ENCODE results near the gene ATP2A1.
"Not testable (repeated sequence)": the region's sequence is repeated elsewhere in the genome, so short reads cannot be mapped to it uniquely, and the experiment has no call there.

The ATP2A1 gene

DNA sequence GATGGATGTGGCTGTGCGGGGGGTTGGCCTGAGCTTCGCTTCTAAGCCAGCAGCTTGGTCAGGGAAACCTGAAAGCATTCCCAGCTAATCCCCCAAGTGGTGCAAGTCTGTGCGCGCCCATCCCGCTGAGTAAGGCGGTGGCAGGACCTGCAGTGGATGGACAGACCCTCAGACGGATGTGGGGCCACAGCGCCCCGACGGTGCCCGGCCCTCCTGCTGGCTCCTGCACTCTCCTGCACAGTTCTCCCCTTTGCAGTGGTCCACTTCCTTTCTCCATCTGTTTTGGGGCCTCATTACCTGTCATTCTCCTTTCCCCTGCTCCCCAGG lies 2.3 kb downstream of the ATP2A1 start:
- Histone ChIP-seq H4K5ac (ENCODE audit: low read length) (no peak overlapping the region), H3K56ac (ENCODE audit: low read length) (peak overlapping the region; percentile 73), H3K4me2 (ENCODE audit: low read length) (peak overlapping the region; percentile 58), H3K4ac (ENCODE audit: low read depth, low read length) (no peak overlapping the region), H3K9ac (ENCODE audit: low read length) (peak overlapping the region; percentile 70), H4K8ac (ENCODE audit: low read depth, low read length) (no peak overlapping the region), H3K4me1 (ENCODE audit: control insufficient read depth, low read depth, low read length) (no peaks in the 10 kb centered on the region), H3K27ac (ENCODE audit: low read depth, low read length) (no peak overlapping the region), H3K27me3 (ENCODE audit: insufficient read depth, low read length, poor library complexity) (no peaks in the 10 kb centered on the region), H3K4me3 (ENCODE audit: low read length) (no peak overlapping the region), H3K79me2 (ENCODE audit: control insufficient read depth, insufficient read depth, low read length) (no peaks in the 10 kb centered on the region), H3K18ac (ENCODE audit: low read length) (no peak overlapping the region), H3K36me3 (ENCODE audit: control insufficient read depth, insufficient read depth, low read length) (no peaks in the 10 kb centered on the region), H2BK15ac (replicated peaks; ENCODE audit: low read depth) (no peak overlapping the region), H2BK5ac (ENCODE audit: low read length) (no peak overlapping the region), H2BK120ac (ENCODE audit: low read depth, low read length) (no peak overlapping the region), H2AK5ac (ENCODE audit: low read length) (no peak overlapping the region), H3K79me1 (ENCODE audit: low read length) (no peaks in the 10 kb centered on the region), H3K23ac (ENCODE audit: low read length) (no peak overlapping the region)
- DNase-seq = no peak
- no CpG with 5 or more reads among the region's 11 CpGs for WGBS (ENCODE audit: extremely low coverage, insufficient coverage, low lambda C conversion rate)

DNA sequence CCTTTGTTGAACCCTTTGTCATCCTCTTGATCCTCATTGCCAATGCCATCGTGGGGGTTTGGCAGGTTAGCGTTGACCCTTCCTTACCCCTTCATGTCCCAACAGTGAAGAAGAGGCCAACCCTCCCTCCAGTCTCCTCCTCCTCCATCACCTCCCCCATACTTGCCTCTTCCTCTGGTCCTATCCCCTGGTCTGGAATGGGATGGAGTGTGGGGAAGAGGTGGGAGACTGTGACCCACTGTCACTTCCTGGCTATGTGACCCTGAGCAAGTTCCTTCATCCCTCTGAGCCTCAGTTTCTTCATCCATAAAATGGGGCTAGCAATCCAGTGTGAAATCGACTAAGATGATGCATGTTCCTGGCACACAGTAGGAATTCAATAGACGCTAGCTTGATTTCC lies 2.7 kb downstream of the ATP2A1 start:
- no peak overlapping the region for H3K23ac ChIP-seq (ENCODE audit: low read length)
- no peak overlapping the region for H4K5ac ChIP-seq (ENCODE audit: low read length)
- H3K4me2 ChIP-seq (ENCODE audit: low read length) = no peak overlapping the region
- peak overlapping the region; percentile 73 for H3K56ac ChIP-seq (ENCODE audit: low read length)
- no peaks in the 10 kb centered on the region for H3K79me1 ChIP-seq (ENCODE audit: low read length)
- H3K27ac ChIP-seq (ENCODE audit: low read depth, low read length) = no peak overlapping the region
- no peaks in the 10 kb centered on the region for H3K27me3 ChIP-seq (ENCODE audit: insufficient read depth, low read length, poor library complexity)
- WGBS (ENCODE audit: extremely low coverage, insufficient coverage, low lambda C conversion rate) = no CpG with 5 or more reads among the region's 4 CpGs
- no peak overlapping the region for H3K18ac ChIP-seq (ENCODE audit: low read length)
- H3K79me2 ChIP-seq (ENCODE audit: control insufficient read depth, insufficient read depth, low read length) = no peaks in the 10 kb centered on the region
- H3K4me3 ChIP-seq (ENCODE audit: low read length) = no peak overlapping the region
- H3K4me1 ChIP-seq (ENCODE audit: control insufficient read depth, low read depth, low read length) = no peaks in the 10 kb centered on the region
- H3K4ac ChIP-seq (ENCODE audit: low read depth, low read length) = no peak overlapping the region
- H2BK5ac ChIP-seq (ENCODE audit: low read length) = no peak overlapping the region
- no peak overlapping the region for H3K9ac ChIP-seq (ENCODE audit: low read length)
- H2BK15ac ChIP-seq (replicated peaks; ENCODE audit: low read depth) = no peak overlapping the region
- peak overlapping the region; percentile 65 for H2AK5ac ChIP-seq (ENCODE audit: low read length)
- H2BK120ac ChIP-seq (ENCODE audit: low read depth, low read length) = no peak overlapping the region
- H4K8ac ChIP-seq (ENCODE audit: low read depth, low read length) = no peak overlapping the region
- no peak for DNase-seq
- H3K36me3 ChIP-seq (ENCODE audit: control insufficient read depth, insufficient read depth, low read length) = no peaks in the 10 kb centered on the region

- not testable (repeated sequence) for H3K23ac ChIP-seq (ENCODE audit: low read length); H3K79me1 ChIP-seq (ENCODE audit: low read length); H3K36me3 ChIP-seq (ENCODE audit: control insufficient read depth, insufficient read depth, low read length); H3K9ac ChIP-seq (ENCODE audit: low read length); H2BK15ac ChIP-seq (replicated peaks; ENCODE audit: low read depth); H3K18ac ChIP-seq (ENCODE audit: low read length); H3K4me3 ChIP-seq (ENCODE audit: low read length); H3K56ac ChIP-seq (ENCODE audit: low read length); H3K79me2 ChIP-seq (ENCODE audit: control insufficient read depth, insufficient read depth, low read length); H2BK5ac ChIP-seq (ENCODE audit: low read length); H3K27me3 ChIP-seq (ENCODE audit: insufficient read depth, low read length, poor library complexity); H4K5ac ChIP-seq (ENCODE audit: low read length); H3K4me2 ChIP-seq (ENCODE audit: low read length); DNase-seq; H3K4me1 ChIP-seq (ENCODE audit: control insufficient read depth, low read depth, low read length); H3K4ac ChIP-seq (ENCODE audit: low read depth, low read length); H2BK120ac ChIP-seq (ENCODE audit: low read depth, low read length); H4K8ac ChIP-seq (ENCODE audit: low read depth, low read length); H3K27ac ChIP-seq (ENCODE audit: low read depth, low read length); H2AK5ac ChIP-seq (ENCODE audit: low read length)
- WGBS (ENCODE audit: extremely low coverage, insufficient coverage, low lambda C conversion rate) = no CpG with 5 or more reads among the region's 4 CpGs
Measured at GRCh38 chr16:28881565-28881964, 3.3 kb downstream of the ATP2A1 start.

- H3K79me2 ChIP-seq (ENCODE audit: control insufficient read depth, insufficient read depth, low read length) = no peaks in the 10 kb centered on the region
- H3K9ac ChIP-seq (ENCODE audit: low read length) = no peak overlapping the region
- H3K23ac ChIP-seq (ENCODE audit: low read length) = no peak overlapping the region
- WGBS (ENCODE audit: extremely low coverage, insufficient coverage, low lambda C conversion rate) = no CpG with 5 or more reads among the region's 24 CpGs
- no peak overlapping the region for H3K27ac ChIP-seq (ENCODE audit: low read depth, low read length)
- H4K8ac ChIP-seq (ENCODE audit: low read depth, low read length) = no peak overlapping the region
- no peak overlapping the region for H2BK5ac ChIP-seq (ENCODE audit: low read length)
- no peaks in the 10 kb centered on the region for H3K79me1 ChIP-seq (ENCODE audit: low read length)
- no peak overlapping the region for H2BK120ac ChIP-seq (ENCODE audit: low read depth, low read length)
- H3K4me3 ChIP-seq (ENCODE audit: low read length) = no peak overlapping the region
- no peak overlapping the region for H3K18ac ChIP-seq (ENCODE audit: low read length)
- H2BK15ac ChIP-seq (replicated peaks; ENCODE audit: low read depth) = no peak overlapping the region
- H4K5ac ChIP-seq (ENCODE audit: low read length) = no peak overlapping the region
- no peak overlapping the region for H3K4ac ChIP-seq (ENCODE audit: low read depth, low read length)
- no peak overlapping the region for H2AK5ac ChIP-seq (ENCODE audit: low read length)
- H3K36me3 ChIP-seq (ENCODE audit: control insufficient read depth, insufficient read depth, low read length) = no peaks in the 10 kb centered on the region
- no peak for DNase-seq
- no peaks in the 10 kb centered on the region for H3K4me1 ChIP-seq (ENCODE audit: control insufficient read depth, low read depth, low read length)
- H3K56ac ChIP-seq (ENCODE audit: low read length) = peak overlapping the region; percentile 15
- H3K27me3 ChIP-seq (ENCODE audit: insufficient read depth, low read length, poor library complexity) = no peaks in the 10 kb centered on the region
- H3K4me2 ChIP-seq (ENCODE audit: low read length) = no peak overlapping the region
Measured at GRCh38 chr16:28882551-28883160, 4.4 kb downstream of the ATP2A1 start.

- Histone ChIP-seq H3K79me1 (ENCODE audit: low read length) (no peaks in the 10 kb centered on the region), H3K4me3 (ENCODE audit: low read length) (no peak overlapping the region), H4K5ac (ENCODE audit: low read length) (no peak overlapping the region), H3K4ac (ENCODE audit: low read depth, low read length) (no peak overlapping the region), H3K27me3 (ENCODE audit: insufficient read depth, low read length, poor library complexity) (no peaks in the 10 kb centered on the region), H2BK120ac (ENCODE audit: low read depth, low read length) (no peak overlapping the region), H2AK5ac (ENCODE audit: low read length) (no peak overlapping the region), H4K8ac (ENCODE audit: low read depth, low read length) (no peak overlapping the region), H3K9ac (ENCODE audit: low read length) (no peak overlapping the region), H3K23ac (ENCODE audit: low read length) (no peak overlapping the region), H2BK15ac (replicated peaks; ENCODE audit: low read depth) (no peak overlapping the region), H3K18ac (ENCODE audit: low read length) (no peak overlapping the region), H3K4me2 (ENCODE audit: low read length) (no peak overlapping the region), H3K27ac (ENCODE audit: low read depth, low read length) (no peak overlapping the region), H3K56ac (ENCODE audit: low read length) (no peak overlapping the region), H3K36me3 (ENCODE audit: control insufficient read depth, insufficient read depth, low read length) (no peaks in the 10 kb centered on the region), H3K79me2 (ENCODE audit: control insufficient read depth, insufficient read depth, low read length) (no peaks in the 10 kb centered on the region), H3K4me1 (ENCODE audit: control insufficient read depth, low read depth, low read length) (no peaks in the 10 kb centered on the region), H2BK5ac (ENCODE audit: low read length) (no peak overlapping the region)
- no peak for DNase-seq
- WGBS (ENCODE audit: extremely low coverage, insufficient coverage, low lambda C conversion rate) = no CpG with 5 or more reads among the region's 25 CpGs
Measured at GRCh38 chr16:28883221-28883996, 5.1 kb downstream of the ATP2A1 start.

DNA sequence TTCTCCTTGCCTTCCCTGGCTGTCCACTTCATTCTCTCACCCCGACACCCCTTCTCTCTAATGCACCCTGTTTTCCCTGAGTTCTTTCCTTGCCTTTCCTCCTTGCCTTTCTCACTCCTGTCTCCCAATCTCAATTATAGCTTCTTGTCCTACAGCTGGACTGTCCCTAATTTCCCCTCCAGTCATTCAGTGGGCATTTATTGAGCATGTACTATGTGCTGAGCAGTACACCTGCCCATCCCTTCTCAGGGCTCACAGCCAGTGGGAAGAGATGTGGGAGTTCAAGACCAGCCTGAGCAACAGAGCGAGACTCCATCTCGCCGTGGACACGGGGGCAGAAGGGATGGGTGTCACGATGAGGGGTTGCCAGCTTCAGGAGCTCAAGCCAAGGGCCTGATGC lies 5.8 kb downstream of the ATP2A1 start:
- H2BK5ac ChIP-seq (ENCODE audit: low read length) = no peak overlapping the region
- H3K56ac ChIP-seq (ENCODE audit: low read length) = no peak overlapping the region
- no peaks in the 10 kb centered on the region for H3K79me1 ChIP-seq (ENCODE audit: low read length)
- no peak overlapping the region for H3K23ac ChIP-seq (ENCODE audit: low read length)
- H3K79me2 ChIP-seq (ENCODE audit: control insufficient read depth, insufficient read depth, low read length) = no peaks in the 10 kb centered on the region
- H3K4me2 ChIP-seq (ENCODE audit: low read length) = no peak overlapping the region
- H3K4me3 ChIP-seq (ENCODE audit: low read length) = no peak overlapping the region
- H3K4me1 ChIP-seq (ENCODE audit: control insufficient read depth, low read depth, low read length) = no peaks in the 10 kb centered on the region
- no peak overlapping the region for H2BK120ac ChIP-seq (ENCODE audit: low read depth, low read length)
- no peaks in the 10 kb centered on the region for H3K27me3 ChIP-seq (ENCODE audit: insufficient read depth, low read length, poor library complexity)
- H3K9ac ChIP-seq (ENCODE audit: low read length) = no peak overlapping the region
- no peak overlapping the region for H4K5ac ChIP-seq (ENCODE audit: low read length)
- no peak overlapping the region for H3K27ac ChIP-seq (ENCODE audit: low read depth, low read length)
- H3K36me3 ChIP-seq (ENCODE audit: control insufficient read depth, insufficient read depth, low read length) = no peaks in the 10 kb centered on the region
- H3K4ac ChIP-seq (ENCODE audit: low read depth, low read length) = no peak overlapping the region
- H4K8ac ChIP-seq (ENCODE audit: low read depth, low read length) = no peak overlapping the region
- DNase-seq = no peak
- H2AK5ac ChIP-seq (ENCODE audit: low read length) = no peak overlapping the region
- H3K18ac ChIP-seq (ENCODE audit: low read length) = no peak overlapping the region
- WGBS (ENCODE audit: extremely low coverage, insufficient coverage, low lambda C conversion rate) = no CpG with 5 or more reads among the region's 6 CpGs
- no peak overlapping the region for H2BK15ac ChIP-seq (replicated peaks; ENCODE audit: low read depth)

All from mesendoderm (in vitro differentiated cells).